KMS-11 (cell line): Measurements from ENCODE around the gene PTPN4.

ENCODE experiments used
- H2AFZ ChIP-seq: fragments of 200-600 bp; sonication (generic); 2 replicates; pipeline ENCODE4 v1.6.1; 2016; ENCODE audit warnings: antibody characterized with exemption, mixed run types, low read depth
- H3K27ac ChIP-seq: fragments of 200-600 bp; sonication (generic); 2 replicates; pipeline ENCODE4 v1.6.1; 2016; ENCODE audit warnings: mild to moderate bottlenecking, mixed run types
- H3K27me3 ChIP-seq: fragments of 200-600 bp; sonication (generic); 2 replicates; pipeline ENCODE4 v1.6.1; 2017; ENCODE audit warnings: mild to moderate bottlenecking, low read depth, mixed run types, moderate library complexity; ENCODE audit not compliant: insufficient read depth
- H3K36me3 ChIP-seq: fragments of 200-600 bp; sonication (generic); 2 replicates; pipeline ENCODE4 v1.6.1; 2017; ENCODE audit warnings: mild to moderate bottlenecking, mixed run types; ENCODE audit not compliant: insufficient read depth
- H3K4me1 ChIP-seq: fragments of 200-600 bp; sonication (generic); 2 replicates; pipeline ENCODE4 v1.6.1; 2016; ENCODE audit warnings: mild to moderate bottlenecking, low read depth, mixed run types; ENCODE audit not compliant: poor library complexity, severe bottlenecking
- H3K4me2 ChIP-seq: fragments of 200-600 bp; sonication (generic); 2 replicates; pipeline ENCODE4 v1.7.0; 2016; ENCODE audit warnings: mild to moderate bottlenecking, mixed run types
- H3K4me3 ChIP-seq: fragments of 200-600 bp; sonication (generic); IDR thresholded peaks from 2 replicates; pipeline ENCODE4 v1.6.1; 2017; ENCODE audit warnings: low read depth, low read length, mixed read lengths; ENCODE audit not compliant: insufficient read depth
- H3K79me2 ChIP-seq: fragments of 200-600 bp; sonication (generic); 2 replicates; pipeline ENCODE4 v1.6.1; 2016; ENCODE audit warnings: low read depth, mixed run types; ENCODE audit not compliant: insufficient read depth
- H3K9ac ChIP-seq: fragments of 200-600 bp; sonication (generic); 2 replicates; pipeline ENCODE4 v1.6.1; 2016; ENCODE audit warnings: mild to moderate bottlenecking, mixed run types
- H4K20me1 ChIP-seq: fragments of 200-600 bp; sonication (generic); 2 replicates; pipeline ENCODE4 v1.6.1; 2016; ENCODE audit warnings: mild to moderate bottlenecking, mixed run types; ENCODE audit not compliant: insufficient read depth
- CTCF ChIP-seq: fragments of 200-600 bp; sonication (generic); conservative IDR thresholded peaks from 2 replicates; pipeline ENCODE4 v1.6.1; 2017; ENCODE audit warnings: low read depth, mild to moderate bottlenecking, antibody characterized with exemption, low read length, moderate library complexity, mixed read lengths

The PTPN4 gene

DNA sequence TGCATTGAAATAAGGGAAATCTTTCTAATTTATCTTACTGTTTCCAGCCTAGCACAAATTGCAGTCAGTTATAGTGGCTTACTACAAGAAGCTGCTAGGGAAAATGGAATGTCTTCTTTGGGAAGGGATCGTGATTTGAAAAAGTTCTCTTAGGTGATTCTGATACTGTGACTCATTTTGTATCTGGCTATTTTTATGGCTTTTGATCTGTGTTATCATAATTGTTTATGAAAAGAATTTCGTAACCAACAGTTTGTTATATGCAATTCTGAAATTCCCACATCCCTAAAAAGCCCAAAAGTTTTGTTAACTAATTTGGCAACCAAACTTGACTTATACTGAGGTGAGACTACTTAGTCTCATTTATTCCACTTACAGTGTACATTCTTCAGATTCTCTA lies 12.4 kb downstream of the PTPN4 start:
- Histone ChIP-seq H3K4me2 (no peak overlapping the region), H3K27ac (no peak overlapping the region), H3K36me3 (no peaks in the 10 kb centered on the region), H3K4me3 (no peak overlapping the region), H3K27me3 (no peaks in the 10 kb centered on the region), H3K9ac (no peak overlapping the region), H4K20me1 (no peaks in the 10 kb centered on the region), H3K4me1 (peaks cover under 1% of the 10 kb centered on the region), H2AFZ (no peak overlapping the region), H3K79me2 (peaks cover 72% of the 10 kb centered on the region; the same call in 1 of the 2 replicates)
- no peak for TF ChIP-seq CTCF

DNA sequence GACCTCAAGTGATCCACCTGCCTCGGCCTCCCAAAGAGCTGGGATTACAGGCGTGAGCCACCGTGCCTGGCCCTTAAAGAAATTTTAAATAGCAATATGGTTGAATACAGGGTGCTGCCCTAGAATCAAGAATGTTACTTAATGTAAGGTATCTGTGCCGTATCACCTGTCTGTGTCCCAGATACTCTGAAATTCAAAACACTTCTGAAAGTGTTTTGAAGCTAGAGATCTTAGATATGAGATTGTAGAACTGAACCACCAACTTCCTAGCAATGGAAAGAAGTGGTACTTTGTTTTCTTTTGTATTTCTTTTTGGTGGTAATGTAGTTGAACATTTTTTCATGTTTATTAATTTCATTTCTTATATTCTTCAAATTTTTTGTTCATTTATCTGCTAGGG lies 13.0 kb downstream of the PTPN4 start:
- Histone ChIP-seq H3K27me3 (no peaks in the 10 kb centered on the region), H3K4me3 (no peak overlapping the region), H2AFZ (no peak overlapping the region), H3K36me3 (no peaks in the 10 kb centered on the region), H4K20me1 (no peaks in the 10 kb centered on the region), H3K4me2 (no peak overlapping the region), H3K9ac (no peak overlapping the region), H3K4me1 (no peaks in the 10 kb centered on the region), H3K79me2 (peaks cover 65% of the 10 kb centered on the region; the same call in 1 of the 2 replicates), H3K27ac (no peak overlapping the region)
- TF ChIP-seq CTCF: no peak

- no peak overlapping the region for H2AFZ ChIP-seq
Observed at GRCh38 chr2:119774026-119774425, 14.3 kb downstream of the PTPN4 start.

GRCh38 chr2:119775102-119775501 lies 15.4 kb downstream of the PTPN4 start:
- H2AFZ ChIP-seq: no peak overlapping the region
- H3K4me3 ChIP-seq: no peak overlapping the region
- H3K4me1 ChIP-seq: no peaks in the 10 kb centered on the region
- H3K79me2 ChIP-seq: peaks cover 42% of the 10 kb centered on the region; the same call in 1 of the 2 replicates
- no peak overlapping the region for H3K4me2 ChIP-seq
- no peaks in the 10 kb centered on the region for H3K27me3 ChIP-seq
- no peak overlapping the region for H3K9ac ChIP-seq
- no peak overlapping the region for H3K27ac ChIP-seq
- no peaks in the 10 kb centered on the region for H4K20me1 ChIP-seq
- H3K36me3 ChIP-seq: no peaks in the 10 kb centered on the region
- no peak for TF ChIP-seq CTCF

More at GRCh38 chr2:119774026-119774425, 14.3 kb downstream of the PTPN4 start:
- no peak overlapping the region for H3K27ac ChIP-seq
- no peaks in the 10 kb centered on the region for H3K27me3 ChIP-seq
- TF ChIP-seq CTCF: no peak
- H3K9ac ChIP-seq: no peak overlapping the region
- no peaks in the 10 kb centered on the region for H3K36me3 ChIP-seq
- H3K4me2 ChIP-seq: no peak overlapping the region
- H3K4me3 ChIP-seq: no peak overlapping the region
- peaks cover 53% of the 10 kb centered on the region; the same call in 1 of the 2 replicates for H3K79me2 ChIP-seq
- no peaks in the 10 kb centered on the region for H4K20me1 ChIP-seq
- H3K4me1 ChIP-seq: no peaks in the 10 kb centered on the region
